Left lung (tissue), 10 donors: ENCODE measurements around the gene COL6A1. TPM values are rescaled to one million over a fixed set of nuclear protein-coding genes. Genes with fewer than 3 reads are reported as not detected.

Source experiments
- ATAC-seq: fragments of 200-7000 bp; cut with Tn5 transposase; one replicate; pipeline ENCODE4 v1.9.1; 2020; ENCODE audit warnings: moderate library complexity
- DNase-seq, 4 donors: peaks; one replicate each; pipeline ENCODE4 v3.0.0-alpha.2; 2013 to 2020
- H3K27ac ChIP-seq, 2 donors: fragments of 200-600 bp; sonication (generic) in 1 of 2; one replicate each; pipeline versions ENCODE4 v1.5.0 to v1.8.0; 2020 to 2021
- H3K27me3 ChIP-seq, 2 donors: fragments of 200-600 bp; sonication (generic) in 1 of 2; one replicate each; pipeline versions ENCODE4 v1.5.0 to v1.8.0; 2020 to 2021
- H3K36me3 ChIP-seq, 2 donors: fragments of 200-600 bp; sonication (generic) in 1 of 2; one replicate each; pipeline versions ENCODE4 v1.5.0 to v1.8.0; 2020 to 2021
- H3K4me1 ChIP-seq, 2 donors: fragments of 200-600 bp; one replicate each; pipeline ENCODE4 v1.8.0; 2021
- H3K4me3 ChIP-seq, 2 donors: fragments of 200-600 bp; sonication (generic) in 1 of 2; one replicate each; pipeline versions ENCODE4 v1.5.0 to v1.8.0; 2020 to 2021; ENCODE audit warnings: mild to moderate bottlenecking in 1 of 2
- H3K9me3 ChIP-seq, 2 donors: fragments of 200-600 bp; sonication (generic) in 1 of 2; one replicate each; pipeline versions ENCODE4 v1.5.0 to v1.8.0; 2020 to 2021
- CTCF ChIP-seq, 2 donors: fragments of 200-600 bp; sonication (generic) in 1 of 2; IDR thresholded peaks; one replicate each; pipeline versions ENCODE4 v1.5.0 to v1.8.0; 2021; ENCODE audit warnings: antibody characterized with exemption in 2 of 2
- intact Hi-C, 2 donors: fragments of 100-400 bp; cut with DNase I; formaldehyde crosslinking; loops; one replicate each; pipeline versions ENCODE4 v1.11.2 to v1.14.2; 2022
- polyA plus RNA-seq, 6 donors: library from polyadenylated mRNA; unstranded; fragments of 120-200 nt; gene quantifications; one replicate each; pipeline ENCODE4 v1.2.1, GENCODE V29; 2013; ENCODE audit not compliant: insufficient read length in 6 of 6
- total RNA-seq, 2 donors: library from RNA; stranded (reverse); fragmentation: NEBNext Ultra II Directional; extraction: Animal tissue kit (Norgen Biotek cat#: 25700); gene quantifications; one replicate each; pipeline ENCODE4 v1.2.1, GENCODE V29; 2021
- donor health status: DM: no; HTN: yes; CAD: no.
- donor health status: DM: no; HTN: no; CAD: no.

Gene COL6A1
- total and polyA plus RNA-seq, 8 donors = 272 to 574 (median 341) TPM

GRCh38 chr21:46017148-46017547 is 35.6 kb downstream of the COL6A1 start:
- no peak overlapping the region for H3K27ac ChIP-seq
- H3K9me3 ChIP-seq = no peaks in the 10 kb centered on the region
- H3K4me3 ChIP-seq = no peak overlapping the region
- TF ChIP-seq CTCF (IDR thresholded peaks at IDR 0.05) = no peak
- H3K27me3 ChIP-seq = peaks cover 6 to 12% of the 10 kb centered on the region in 2 donors
- intact Hi-C loops = no loop called here
- ATAC-seq (no peak), DNase-seq (no peak)
- no peaks in the 10 kb centered on the region for H3K4me1 ChIP-seq
- no peaks in the 10 kb centered on the region for H3K36me3 ChIP-seq

GRCh38 chr21:46017695-46018094 is 36.1 kb downstream of the COL6A1 start:
- DNase-seq (no peak), ATAC-seq (no peak)
- H3K36me3 ChIP-seq = no peaks in the 10 kb centered on the region
- H3K27ac ChIP-seq = no peak overlapping the region
- H3K4me1 ChIP-seq = no peaks in the 10 kb centered on the region
- intact Hi-C loops = no loop called here
- H3K27me3 ChIP-seq = peaks cover 6 to 17% of the 10 kb centered on the region in 2 donors
- no peaks in the 10 kb centered on the region for H3K9me3 ChIP-seq
- no peak for TF ChIP-seq CTCF (IDR thresholded peaks at IDR 0.05)
- H3K4me3 ChIP-seq = no peak overlapping the region

DNA sequence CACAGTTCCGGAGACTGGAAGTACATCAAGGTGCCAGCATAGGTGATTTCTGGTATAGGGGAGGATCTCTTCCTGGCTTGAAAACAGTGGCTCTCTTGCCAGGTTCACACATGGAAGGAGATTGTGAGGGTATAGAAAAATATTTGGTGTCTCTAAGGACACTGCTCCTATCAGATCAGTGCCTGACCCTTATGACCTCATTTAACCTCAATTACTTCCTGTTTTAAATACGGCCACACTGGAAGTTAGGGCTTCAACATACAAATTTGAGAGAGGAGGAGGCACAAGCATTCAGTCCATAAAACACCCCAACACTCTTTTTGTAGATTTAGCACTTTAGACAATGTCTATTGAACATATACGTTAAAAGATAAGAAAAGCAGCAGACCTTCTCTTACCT is 37.0 kb downstream of the COL6A1 start:
- no peak for TF ChIP-seq CTCF (IDR thresholded peaks at IDR 0.05)
- DNase-seq (no peak), ATAC-seq (no peak)
- Histone ChIP-seq H3K4me3 (no peak overlapping the region), H3K36me3 (no peaks in the 10 kb centered on the region), H3K9me3 (no peaks in the 10 kb centered on the region), H3K4me1 (peaks cover 0 to 4% of the 10 kb centered on the region in 2 donors), H3K27me3 (peaks cover 6 to 21% of the 10 kb centered on the region in 2 donors), H3K27ac (no peak overlapping the region)
- intact Hi-C loops = no loop called here

DNA sequence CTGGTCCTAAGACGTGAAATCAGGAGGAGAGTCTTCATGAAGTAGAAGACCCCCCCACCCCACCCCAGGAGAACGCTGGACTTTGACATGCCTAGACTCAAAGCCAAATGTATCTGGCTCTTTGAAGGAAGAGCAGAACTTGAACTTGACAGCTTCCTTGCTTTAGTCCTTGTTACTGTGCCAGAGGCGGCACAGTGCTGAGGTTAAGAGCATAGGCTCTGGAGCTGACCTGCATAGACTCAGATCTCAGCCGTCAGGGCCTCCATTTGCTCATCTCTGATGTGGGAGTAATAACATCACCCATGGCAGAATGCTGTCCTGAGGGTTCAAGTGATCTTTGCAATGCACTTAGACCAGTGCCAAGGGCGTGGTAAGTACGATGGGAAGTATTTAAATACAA is 39.0 kb downstream of the COL6A1 start:
- TF ChIP-seq CTCF (IDR thresholded peaks at IDR 0.05) = no peak
- Histone ChIP-seq H3K27ac (no peak overlapping the region), H3K4me3 (no peak overlapping the region), H3K36me3 (no peaks in the 10 kb centered on the region), H3K9me3 (no peaks in the 10 kb centered on the region), H3K27me3 (peaks cover 6 to 26% of the 10 kb centered on the region in 2 donors), H3K4me1 (peaks cover 0 to 8% of the 10 kb centered on the region in 2 donors)
- intact Hi-C loops = no loop called here
- ATAC-seq (no peak), DNase-seq (no peak)

DNA sequence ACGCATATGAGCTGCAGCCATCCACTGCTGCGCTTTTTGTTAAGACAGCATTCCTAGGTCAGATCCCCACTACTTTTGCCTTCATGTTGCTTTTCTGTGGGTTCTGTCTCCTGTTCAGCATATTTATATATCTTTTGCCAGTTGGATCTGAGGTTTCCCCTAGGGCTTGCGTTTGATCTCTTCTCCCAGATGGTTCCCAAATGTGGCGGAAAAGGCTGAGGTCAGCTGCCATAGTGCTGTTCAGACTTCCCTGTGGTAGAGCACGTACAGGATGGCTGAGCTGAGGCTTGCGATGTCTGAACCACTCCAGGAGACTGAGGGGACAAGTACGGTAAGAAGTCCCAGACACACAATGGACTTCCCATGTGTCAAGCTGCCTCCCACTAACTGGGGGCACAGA is 39.8 kb downstream of the COL6A1 start:
- H3K27ac ChIP-seq = no peak overlapping the region

More for the DNA sequence above, 39.8 kb downstream of the COL6A1 start:
- intact Hi-C loops = no loop called here
- H3K9me3 ChIP-seq = no peaks in the 10 kb centered on the region
- peaks cover 6 to 26% of the 10 kb centered on the region in 2 donors for H3K27me3 ChIP-seq
- H3K4me3 ChIP-seq = no peak overlapping the region
- ATAC-seq = no peak
- DNase-seq = no peak
- H3K4me1 ChIP-seq = peaks cover 0 to 8% of the 10 kb centered on the region in 2 donors
- TF ChIP-seq CTCF (IDR thresholded peaks at IDR 0.05) = no peak
- H3K36me3 ChIP-seq = no peaks in the 10 kb centered on the region
